T-cell (primary cell): ENCODE results near the gene E2F4. TPM values are rescaled to one million over a fixed set of nuclear protein-coding genes. Genes with fewer than 3 reads are reported as not detected.

Source experiments
- ATAC-seq, 4 experiments: fragments of 200-7000 bp in 3 of 4; fragments of 150-1000 bp in 1 of 4; cut with Tn5 transposase; replicated peaks in 1 of 4; 1 replicate in 3 of 4; 2 replicates in 1 of 4; pipeline ENCODE4 v1.10.0; 2021; ENCODE audit warnings: moderate library complexity in 3 of 4, mild to moderate bottlenecking in 2 of 4, moderate number of reproducible peaks in 1 of 4
- CTCF ChIA-PET, 2 donors: fragments of 300-600 bp; sonication (Branson Sonifier 250); formaldehyde crosslinking; loops; one replicate each; lab custom pipeline; 2022; ENCODE audit warnings: antibody characterized with exemption in 2 of 2; lab: Charles Lee
- POLR2A ChIA-PET, 2 donors: fragments of 300-600 bp; sonication (Branson Sonifier 250); formaldehyde crosslinking; loops; one replicate each; lab custom pipeline; 2022; ENCODE audit warnings: antibody characterized with exemption in 2 of 2; lab: Charles Lee
- DNase-seq, 35 experiments: peaks; one replicate each; pipeline versions ENCODE4 v3.0.0 to v3.0.0-alpha.2; 2013 to 2023
- H3K27ac ChIP-seq: one replicate; pipeline ENCODE4 v1.5.1; 2013; ENCODE audit warnings: low read length
- H3K27me3 ChIP-seq, 2 experiments: replicated peaks in 1 of 2; 1 replicate in 1 of 2; 2 replicates in 1 of 2; pipeline versions ENCODE4 v1.6.1 to v1.7.0; 2013; ENCODE audit warnings: low read length in 1 of 2, mixed read lengths in 1 of 2; ENCODE audit not compliant: control insufficient read depth in 2 of 2, insufficient read depth in 2 of 2; ENCODE audit errors: extremely low read depth in 1 of 2
- H3K36me3 ChIP-seq, 2 donors: 1 replicate in 1 of 2; 2 replicates in 1 of 2; pipeline versions ENCODE4 v1.6.1 to v1.7.0; 2013; ENCODE audit warnings: low read length in 1 of 2; ENCODE audit not compliant: control insufficient read depth in 2 of 2, insufficient read depth in 1 of 2; ENCODE audit errors: extremely low read depth in 1 of 2
- H3K4me1 ChIP-seq, 2 experiments: 1 replicate in 1 of 2; 2 replicates in 1 of 2; pipeline versions ENCODE4 v1.6.1 to v1.7.0; 2013; ENCODE audit warnings: low read length in 2 of 2, mixed read lengths in 1 of 2; ENCODE audit not compliant: insufficient read depth in 2 of 2, control insufficient read depth in 1 of 2; ENCODE audit errors: extremely low read depth in 1 of 2
- H3K4me3 ChIP-seq, 2 donors: 1 replicate in 1 of 2; 2 replicates in 1 of 2; pipeline versions ENCODE4 v1.5.1 to v1.7.0; 2013; ENCODE audit warnings: mild to moderate bottlenecking in 2 of 2, low read length in 1 of 2, moderate library complexity in 1 of 2; ENCODE audit not compliant: control insufficient read depth in 1 of 2; ENCODE audit errors: extremely low read depth in 1 of 2
- H3K9me3 ChIP-seq: 2 replicates; pipeline ENCODE4 v1.7.0; 2013
- H3K27ac Mint-ChIP-seq, 2 donors: one replicate each; pipeline ENCODE4 v1.8.0; 2020 to 2021; ENCODE audit warnings: mild to moderate bottlenecking in 2 of 2, mixed read lengths in 2 of 2
- H3K27me3 Mint-ChIP-seq, 2 donors: one replicate each; pipeline ENCODE4 v1.8.0; 2021 to 2022; ENCODE audit warnings: mixed read lengths in 2 of 2
- H3K36me3 Mint-ChIP-seq: one replicate; pipeline ENCODE4 v1.8.0; 2021; ENCODE audit warnings: mixed read lengths
- H3K4me1 Mint-ChIP-seq, 3 donors: one replicate each; pipeline ENCODE4 v1.8.0; 2020 to 2022; ENCODE audit warnings: mixed read lengths in 3 of 3, mild to moderate bottlenecking in 1 of 3
- H3K4me3 Mint-ChIP-seq, 3 donors: one replicate each; pipeline ENCODE4 v1.8.0; 2020 to 2022; ENCODE audit warnings: mild to moderate bottlenecking in 3 of 3, mixed read lengths in 3 of 3, moderate library complexity in 3 of 3
- H3K9me3 Mint-ChIP-seq, 3 donors: one replicate each; pipeline ENCODE4 v1.8.0; 2020 to 2022; ENCODE audit warnings: mixed read lengths in 3 of 3
- WGBS: methylation state at CpG from one replicate; pipeline ENCODE4 v1.1.5; 2013; ENCODE audit warnings: missing lambda C conversion rate; ENCODE audit not compliant: insufficient coverage; 5-methylcytosine and 5-hydroxymethylcytosine counted together
- total RNA-seq, 35 experiments: library from RNA in 6 of 35; stranded (reverse) in 6 of 35; fragments of 120-200 nt in 1 of 35; gene quantifications; one replicate each; pipeline versions ENCODE4 v1.2.1 to v1.2.4 and lab custom pipeline; 2013 to 2026

E2F4 gene
- total RNA-seq, 5 donors from 2014 or later (not counting 1 experiment from before 2014, with no cell fraction given): 59.4 to 97.1 (median 83.1) TPM

DNA sequence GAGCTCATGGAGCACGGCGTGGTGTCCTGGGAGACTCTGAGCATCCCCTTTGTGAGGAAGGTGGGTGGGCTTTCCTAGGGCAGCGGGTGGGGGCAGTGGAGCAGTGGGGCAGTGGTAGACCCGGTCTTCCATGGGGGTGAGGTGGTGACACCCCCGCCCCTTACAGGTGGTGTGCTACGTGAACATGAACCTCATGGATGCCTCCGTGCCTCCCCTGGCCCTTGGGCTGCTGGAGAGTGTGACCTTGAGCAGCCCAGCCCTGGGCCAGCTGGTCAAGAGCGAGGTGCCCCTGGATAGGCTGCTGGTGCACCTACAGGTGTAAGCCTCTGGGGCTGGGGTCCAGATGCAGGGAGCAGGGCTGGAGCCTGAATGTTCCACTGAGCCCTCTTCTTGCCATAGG is 8.5 kb downstream of the E2F4 start:
- Histone ChIP-seq H3K36me3 (peaks cover 27 to 62% of the 10 kb centered on the region in 2 donors), H3K4me1 (peaks cover 0 to 15% of the 10 kb centered on the region in 2 experiments), H3K4me3 (no peak overlapping the region), H3K27me3 (no peaks in the 10 kb centered on the region), H3K9me3 (no peaks in the 10 kb centered on the region), H3K27ac (no peak overlapping the region)
- no peak for ATAC-seq
- CTCF ChIA-PET: no interaction called here
- H3K36me3 Mint-ChIP-seq: peaks cover 19% of the 10 kb centered on the region
- no peak overlapping the region for H3K27ac Mint-ChIP-seq
- no peaks in the 10 kb centered on the region for H3K9me3 Mint-ChIP-seq
- peaks cover 13 to 18% (median 16%) of the 10 kb centered on the region in 3 donors for H3K4me1 Mint-ChIP-seq
- no peak overlapping the region for H3K4me3 Mint-ChIP-seq
- H3K27me3 Mint-ChIP-seq: no peaks in the 10 kb centered on the region
- POLR2A ChIA-PET: no interaction called here
- WGBS: 94% methylated on average over 8 of the region's 8 CpGs
- DNase-seq: no peak

DNA sequence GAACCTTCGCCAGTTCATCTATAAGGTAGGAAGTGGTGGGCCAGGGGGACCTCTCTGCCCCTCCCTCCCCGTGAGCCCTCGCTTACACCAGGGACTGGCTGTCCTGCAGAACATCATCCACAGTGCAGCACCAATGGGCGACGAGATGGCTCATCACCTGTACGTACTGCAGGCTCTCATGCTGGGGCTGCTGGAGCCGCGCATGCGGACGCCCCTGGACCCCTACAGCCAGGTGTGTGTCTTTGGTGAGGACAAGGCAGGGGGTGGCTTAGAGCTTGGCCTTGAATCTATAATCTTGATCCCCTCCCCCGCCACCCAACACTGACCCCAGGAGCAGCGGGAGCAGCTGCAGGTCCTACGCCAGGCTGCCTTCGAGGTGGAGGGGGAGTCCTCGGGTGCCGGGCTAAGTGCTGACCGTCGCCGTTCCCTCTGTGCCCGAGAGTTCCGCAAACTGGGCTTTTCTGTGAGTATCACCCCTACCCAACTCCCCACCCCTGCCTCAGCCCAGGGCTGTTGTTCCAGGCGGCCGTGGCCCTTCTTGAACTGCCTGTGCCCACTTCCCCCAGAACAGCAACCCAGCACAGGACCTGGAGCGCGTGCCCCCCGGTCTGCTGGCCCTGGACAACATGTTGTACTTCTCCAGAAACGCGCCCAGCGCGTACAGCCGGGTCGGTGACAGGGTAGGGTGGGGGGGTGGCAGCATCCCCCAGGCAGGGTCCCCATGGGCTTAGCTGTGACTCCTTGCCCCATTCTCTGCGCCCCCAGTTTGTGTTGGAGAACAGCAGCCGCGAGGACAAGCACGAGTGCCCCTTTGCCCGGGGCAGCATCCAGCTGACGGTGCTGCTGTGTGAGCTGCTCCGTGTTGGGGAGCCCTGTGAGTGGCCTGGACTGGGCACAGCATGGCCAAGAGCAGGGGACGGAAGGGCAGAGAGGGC is 9.7 kb downstream of the E2F4 start:
- ATAC-seq (no peak), DNase-seq (no peak)
- Mint-ChIP-seq H3K9me3 (no peaks in the 10 kb centered on the region), H3K36me3 (peaks cover 7% of the 10 kb centered on the region), H3K4me1 (peaks cover 4 to 13% (median 7%) of the 10 kb centered on the region in 3 donors), H3K27me3 (no peaks in the 10 kb centered on the region), H3K4me3 (no peak overlapping the region), H3K27ac (no peak overlapping the region)
- 94% methylated on average over 20 of the region's 40 CpGs for WGBS
- Histone ChIP-seq H3K36me3 (peaks cover 30 to 50% of the 10 kb centered on the region in 2 donors), H3K9me3 (no peaks in the 10 kb centered on the region), H3K4me3 (no peak overlapping the region), H3K27me3 (no peaks in the 10 kb centered on the region), H3K27ac (no peak overlapping the region), H3K4me1 (peaks cover 0 to 8% of the 10 kb centered on the region in 2 experiments)
- ChIA-PET POLR2A (no interaction called here), CTCF (interaction anchor here (0.5 to 1.0 kb wide), 3 partner anchors 238 to 379 kb away, joined by 3 to 4 read pairs (median 3); no protein-coding TSS in a partner anchor)

DNA sequence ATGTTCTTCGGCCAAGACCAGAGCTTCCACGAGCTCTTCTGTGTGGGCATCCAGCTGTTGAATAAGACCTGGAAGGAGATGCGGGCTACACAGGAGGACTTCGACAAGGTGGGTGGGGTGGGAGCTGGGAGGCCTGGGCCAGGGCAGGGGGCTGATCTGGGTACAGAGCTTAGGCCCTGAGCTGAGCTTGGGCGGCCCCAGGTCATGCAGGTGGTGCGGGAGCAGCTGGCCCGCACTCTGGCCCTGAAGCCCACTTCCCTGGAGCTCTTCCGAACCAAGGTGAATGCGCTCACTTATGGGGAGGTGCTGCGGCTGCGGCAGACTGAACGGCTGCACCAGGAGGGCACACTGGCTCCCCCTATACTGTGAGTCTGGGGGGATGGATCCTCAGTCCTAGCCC is 10.5 kb downstream of the E2F4 start:
- DNase-seq (no peak), ATAC-seq (no peak)
- H3K9me3 ChIP-seq: no peaks in the 10 kb centered on the region
- WGBS: 97% methylated on average over 6 of the region's 12 CpGs
- no peak overlapping the region for H3K4me3 ChIP-seq
- H3K4me1 ChIP-seq: peaks cover 0 to 2% of the 10 kb centered on the region in 2 experiments
- ChIA-PET CTCF (interaction anchor here (0.5 to 1.0 kb wide), 2 partner anchors 16 to 380 kb away, joined by 3 to 5 read pairs; no protein-coding TSS in a partner anchor), POLR2A (no interaction called here)
- no peak overlapping the region for H3K27ac ChIP-seq
- no peaks in the 10 kb centered on the region for H3K27me3 ChIP-seq
- no peaks in the 10 kb centered on the region for H3K27me3 Mint-ChIP-seq
- H3K36me3 Mint-ChIP-seq: peaks cover 4% of the 10 kb centered on the region
- peaks cover 0 to 8% (median 2%) of the 10 kb centered on the region in 3 donors for H3K4me1 Mint-ChIP-seq
- no peaks in the 10 kb centered on the region for H3K9me3 Mint-ChIP-seq
- H3K4me3 Mint-ChIP-seq: no peak overlapping the region
- peaks cover 30 to 43% of the 10 kb centered on the region in 2 donors for H3K36me3 ChIP-seq
- H3K27ac Mint-ChIP-seq: no peak overlapping the region

DNA sequence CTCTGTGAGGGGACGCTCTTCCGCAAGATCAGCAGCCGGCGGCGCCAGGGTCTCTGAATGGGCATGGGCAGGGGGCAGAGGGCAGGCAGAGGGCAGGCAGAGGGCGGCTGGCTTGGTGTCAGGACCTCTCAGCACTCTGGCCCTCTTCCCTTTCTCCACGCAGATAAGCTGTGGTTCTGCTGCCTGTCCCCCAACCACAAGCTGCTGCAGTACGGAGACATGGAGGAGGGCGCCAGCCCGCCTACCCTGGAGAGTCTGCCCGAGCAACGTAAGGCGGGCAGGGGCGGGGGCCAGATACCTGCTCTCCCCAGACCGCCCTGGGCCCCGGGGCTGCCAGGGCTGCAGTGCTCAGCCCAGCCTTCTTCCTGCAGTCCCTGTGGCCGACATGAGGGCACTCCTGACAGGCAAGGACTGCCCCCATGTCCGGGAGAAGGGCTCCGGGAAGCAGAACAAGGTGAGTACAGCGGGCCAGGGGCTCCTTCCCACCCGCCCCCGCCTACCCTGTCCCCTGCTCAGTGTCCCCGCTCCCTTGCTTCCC is 11.1 kb downstream of the E2F4 start:
- H3K4me3 ChIP-seq: no peak overlapping the region
- DNase-seq: no peak
- Mint-ChIP-seq H3K9me3 (no peaks in the 10 kb centered on the region), H3K4me3 (no peak overlapping the region), H3K27ac (no peak overlapping the region), H3K4me1 (peaks cover 0 to 8% (median 0%) of the 10 kb centered on the region in 3 donors), H3K27me3 (no peaks in the 10 kb centered on the region), H3K36me3 (no peaks in the 10 kb centered on the region)
- no peaks in the 10 kb centered on the region for H3K4me1 ChIP-seq
- 94% methylated on average over 18 of the region's 23 CpGs for WGBS
- H3K27me3 ChIP-seq: no peaks in the 10 kb centered on the region
- POLR2A ChIA-PET: no interaction called here
- H3K36me3 ChIP-seq: peaks cover 26 to 37% of the 10 kb centered on the region in 2 donors
- no peak overlapping the region for H3K27ac ChIP-seq
- ATAC-seq: no peak
- CTCF ChIA-PET: interaction anchor here (0.5 to 1.0 kb wide), 3 partner anchors 15 to 380 kb away, joined by 3 to 5 read pairs (median 3); no protein-coding TSS in a partner anchor
- no peaks in the 10 kb centered on the region for H3K9me3 ChIP-seq

DNA sequence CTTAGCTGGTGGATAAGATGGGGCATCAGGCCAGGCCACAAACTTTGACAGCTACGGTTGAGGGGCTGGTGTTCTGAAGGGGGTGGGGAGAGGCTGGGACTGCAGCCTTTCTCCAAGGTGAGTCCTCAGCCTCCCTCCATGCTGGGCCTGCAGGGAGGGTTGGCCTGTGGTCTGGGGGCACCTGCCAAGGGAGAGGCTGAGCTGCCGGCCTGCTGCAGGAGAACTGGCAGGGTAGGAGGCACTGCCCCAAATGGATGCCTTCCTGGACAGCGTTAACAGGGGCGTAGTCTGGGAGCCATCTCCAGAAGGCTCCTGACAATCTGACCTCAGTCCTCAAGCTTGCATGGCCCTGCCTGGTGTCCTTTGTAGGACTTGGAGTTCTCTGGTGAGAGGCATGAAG is 12.1 kb downstream of the E2F4 start:
- no peak overlapping the region for H3K27ac ChIP-seq
- Mint-ChIP-seq H3K27ac (no peak overlapping the region), H3K4me1 (peaks cover 0 to 8% (median 0%) of the 10 kb centered on the region in 3 donors), H3K27me3 (no peaks in the 10 kb centered on the region), H3K4me3 (no peak overlapping the region), H3K36me3 (no peaks in the 10 kb centered on the region), H3K9me3 (no peaks in the 10 kb centered on the region)
- CTCF ChIA-PET: no interaction called here
- no peaks in the 10 kb centered on the region for H3K9me3 ChIP-seq
- no peak for DNase-seq
- POLR2A ChIA-PET: no interaction called here
- 79% methylated on average over 4 of the region's 4 CpGs for WGBS
- H3K36me3 ChIP-seq: peaks cover 21 to 32% of the 10 kb centered on the region in 2 donors
- no peak overlapping the region for H3K4me3 ChIP-seq
- no peak for ATAC-seq
- H3K27me3 ChIP-seq: no peaks in the 10 kb centered on the region
- H3K4me1 ChIP-seq: no peaks in the 10 kb centered on the region

DNA sequence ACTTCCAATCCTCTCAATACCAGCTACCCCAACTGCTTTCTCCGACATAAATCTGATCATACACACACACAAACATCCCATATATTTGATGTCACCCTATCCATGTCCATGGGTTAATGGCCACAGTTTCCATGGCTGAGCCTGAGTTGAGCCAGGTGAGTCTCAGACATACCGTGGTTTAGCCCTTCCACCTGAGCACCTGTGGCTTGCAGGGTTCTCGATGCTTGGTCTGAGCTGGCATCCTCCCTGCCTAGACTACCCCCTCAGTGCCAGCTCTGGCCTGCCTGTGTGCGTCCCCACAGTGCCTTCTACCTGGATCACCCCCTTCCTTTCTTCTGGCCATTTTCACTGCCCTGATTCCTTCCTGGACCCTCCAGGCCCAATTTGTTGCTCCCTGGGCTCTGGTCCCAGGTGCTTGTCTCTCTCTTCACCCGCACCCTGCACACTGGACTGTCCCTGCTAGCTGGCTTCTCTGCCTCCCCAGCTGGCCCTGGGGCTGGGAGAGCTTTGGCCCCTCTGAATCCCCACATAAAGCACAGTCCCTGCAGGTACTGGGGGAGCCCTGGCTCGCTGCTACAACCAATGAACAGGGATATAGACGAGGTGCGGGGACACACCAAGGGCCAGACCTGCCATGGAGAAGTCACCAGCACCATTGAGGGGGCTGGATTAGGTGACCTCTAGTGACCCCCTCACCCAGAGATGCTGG is 14.3 kb downstream of the E2F4 start:
- Histone ChIP-seq H3K4me1 (no peaks in the 10 kb centered on the region), H3K4me3 (no peak overlapping the region), H3K27ac (no peak overlapping the region), H3K9me3 (no peaks in the 10 kb centered on the region), H3K27me3 (no peaks in the 10 kb centered on the region), H3K36me3 (peaks cover 21 to 27% of the 10 kb centered on the region in 2 donors)
- no peaks in the 10 kb centered on the region for H3K9me3 Mint-ChIP-seq
- H3K4me1 Mint-ChIP-seq: peaks cover 0 to 8% (median 0%) of the 10 kb centered on the region in 3 donors
- ChIA-PET CTCF (no interaction called here), POLR2A (no interaction called here)
- ATAC-seq (no peak), DNase-seq (no peak)
- H3K27me3 Mint-ChIP-seq: no peaks in the 10 kb centered on the region
- WGBS: 93% methylated on average over 8 of the region's 8 CpGs
- peak overlapping the region in 1 of 2 donors; percentile 5 for H3K27ac Mint-ChIP-seq
- H3K4me3 Mint-ChIP-seq: no peak overlapping the region
- peaks cover 4% of the 10 kb centered on the region for H3K36me3 Mint-ChIP-seq
